Measurements from ENCODE around the gene LHFPL3.

Gene LHFPL3

DNA sequence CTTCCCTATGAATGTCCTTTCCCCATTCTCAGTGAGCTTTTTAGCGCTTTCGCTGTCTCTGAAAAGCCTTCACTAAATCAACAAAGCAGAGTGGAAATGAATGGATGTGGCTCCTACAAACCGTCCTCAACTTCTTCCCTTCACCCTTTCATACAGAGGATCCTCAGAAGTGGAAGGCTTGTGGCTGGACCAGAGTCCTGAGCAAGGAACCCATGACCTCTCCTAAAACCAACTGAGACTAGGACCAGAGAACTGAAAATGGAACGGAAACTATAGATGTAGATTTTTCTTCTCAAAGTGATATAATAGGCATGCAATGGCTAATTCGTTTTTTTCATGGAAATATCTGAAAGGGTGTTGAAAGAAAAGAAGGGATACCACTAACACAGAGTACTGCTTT lies 122.5 kb downstream of the LHFPL3 start:
- TF ChIP-seq, protein P1, sequence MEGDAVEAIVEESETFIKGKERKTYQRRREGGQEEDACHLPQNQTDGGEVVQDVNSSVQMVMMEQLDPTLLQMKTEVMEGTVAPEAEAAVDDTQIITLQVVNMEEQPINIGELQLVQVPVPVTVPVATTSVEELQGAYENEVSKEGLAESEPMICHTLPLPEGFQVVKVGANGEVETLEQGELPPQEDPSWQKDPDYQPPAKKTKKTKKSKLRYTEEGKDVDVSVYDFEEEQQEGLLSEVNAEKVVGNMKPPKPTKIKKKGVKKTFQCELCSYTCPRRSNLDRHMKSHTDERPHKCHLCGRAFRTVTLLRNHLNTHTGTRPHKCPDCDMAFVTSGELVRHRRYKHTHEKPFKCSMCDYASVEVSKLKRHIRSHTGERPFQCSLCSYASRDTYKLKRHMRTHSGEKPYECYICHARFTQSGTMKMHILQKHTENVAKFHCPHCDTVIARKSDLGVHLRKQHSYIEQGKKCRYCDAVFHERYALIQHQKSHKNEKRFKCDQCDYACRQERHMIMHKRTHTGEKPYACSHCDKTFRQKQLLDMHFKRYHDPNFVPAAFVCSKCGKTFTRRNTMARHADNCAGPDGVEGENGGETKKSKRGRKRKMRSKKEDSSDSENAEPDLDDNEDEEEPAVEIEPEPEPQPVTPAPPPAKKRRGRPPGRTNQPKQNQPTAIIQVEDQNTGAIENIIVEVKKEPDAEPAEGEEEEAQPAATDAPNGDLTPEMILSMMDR (IDR thresholded peaks at IDR 0.05; ENCODE audit: unreplicated experiment in 3 of 3), result no peak
- Mint-ChIP-seq H3K4me1 (no peaks in the 10 kb centered on the region), H3K9me3 (no peaks in the 10 kb centered on the region), H3K27ac (no peak overlapping the region), H3K36me3 (ENCODE audit: low read depth) (no peaks in the 10 kb centered on the region), H3K27me3 (ENCODE audit: low read depth) (no peaks in the 10 kb centered on the region), H3K4me3 (no peak overlapping the region)

DNA sequence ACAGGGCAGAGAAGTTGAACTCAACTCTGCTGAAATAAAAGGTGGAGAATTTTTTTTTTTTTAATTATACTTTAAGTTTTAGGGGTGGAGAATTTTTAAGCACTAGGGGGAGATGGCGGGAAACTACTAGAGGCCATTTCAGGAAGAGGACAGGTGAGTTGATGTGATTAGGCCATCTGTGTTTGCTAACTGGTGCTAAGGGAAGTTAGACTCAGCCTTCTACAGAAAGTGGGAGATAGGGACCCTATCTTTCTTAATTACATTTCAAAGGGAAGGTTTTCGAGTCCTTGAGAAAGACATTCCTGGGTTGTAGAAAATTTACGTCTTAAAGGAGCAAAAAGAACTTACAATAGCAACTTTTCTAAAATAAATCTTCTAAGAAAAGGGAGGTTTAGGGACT lies 124.8 kb downstream of the LHFPL3 start:
- Mint-ChIP-seq H3K9me3 (no peaks in the 10 kb centered on the region), H3K4me1 (no peaks in the 10 kb centered on the region), H3K36me3 (ENCODE audit: low read depth) (no peaks in the 10 kb centered on the region), H3K4me3 (no peak overlapping the region), H3K27me3 (ENCODE audit: low read depth) (no peaks in the 10 kb centered on the region), H3K27ac (no peak overlapping the region)
- TF ChIP-seq, protein P1 (IDR thresholded peaks at IDR 0.05; ENCODE audit: unreplicated experiment in 3 of 3), result no peak

DNA sequence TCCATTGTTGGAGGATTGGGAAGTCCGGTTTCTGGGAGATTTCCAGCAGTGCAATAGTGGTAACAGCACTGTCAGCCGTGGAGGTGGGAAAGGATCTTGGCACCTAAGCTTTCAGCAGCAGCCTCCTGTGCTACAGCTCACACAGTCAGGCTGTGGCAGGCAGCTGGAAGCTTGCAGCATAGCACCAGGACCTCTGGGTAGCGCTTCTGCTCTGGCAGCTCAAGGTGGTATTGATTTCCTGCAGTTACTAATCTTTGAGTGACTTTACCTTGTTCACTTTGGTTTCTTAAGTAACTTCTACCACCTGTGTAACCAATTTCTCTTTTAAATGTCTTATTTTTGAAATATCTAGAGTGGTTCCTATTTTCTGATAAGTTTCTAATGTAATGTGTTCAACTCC lies 130.5 kb downstream of the LHFPL3 start:
- Mint-ChIP-seq H3K9me3 (peaks cover 14% of the 10 kb centered on the region), H3K27ac (no peak overlapping the region), H3K36me3 (ENCODE audit: low read depth) (no peaks in the 10 kb centered on the region), H3K27me3 (ENCODE audit: low read depth) (no peaks in the 10 kb centered on the region), H3K4me1 (no peaks in the 10 kb centered on the region), H3K4me3 (no peak overlapping the region)
- TF ChIP-seq, protein P1 (IDR thresholded peaks at IDR 0.05; ENCODE audit: unreplicated experiment in 3 of 3), result no peak

DNA sequence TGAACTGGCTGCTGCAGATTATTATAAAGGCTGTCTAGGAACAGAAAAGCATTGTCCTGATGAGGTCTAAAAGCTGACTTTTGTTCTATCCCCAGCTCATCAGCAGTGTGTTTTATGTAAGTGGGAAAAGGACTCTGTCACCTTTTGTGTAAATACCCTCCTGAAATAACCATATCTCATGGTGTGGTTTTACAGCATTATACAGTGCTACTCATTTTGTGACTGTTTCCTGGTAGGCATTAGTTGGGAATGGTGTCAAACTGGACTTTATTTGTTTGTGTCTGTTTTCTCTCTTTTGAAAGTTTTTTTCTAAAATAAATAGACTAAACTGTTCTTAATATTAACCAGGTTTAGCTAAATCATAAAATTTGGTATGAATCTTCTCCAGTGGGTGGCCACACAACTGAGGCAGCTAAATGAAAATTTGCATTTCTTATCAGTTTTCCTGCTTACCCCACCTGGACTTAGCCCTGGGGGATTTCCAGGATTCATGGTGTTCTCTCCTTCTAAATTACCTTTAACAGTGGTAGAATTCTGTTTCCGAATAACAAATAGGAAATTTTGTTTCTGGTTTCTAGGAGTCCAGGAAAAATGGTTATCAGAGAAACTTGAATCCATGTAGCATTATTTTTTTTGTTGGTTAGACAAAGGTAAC lies 140.9 kb downstream of the LHFPL3 start:
- H3K9me3 Mint-ChIP-seq, result peaks cover 5% of the 10 kb centered on the region
- no peak overlapping the region for H3K27ac Mint-ChIP-seq
- TF ChIP-seq, protein P1 (IDR thresholded peaks at IDR 0.05; ENCODE audit: unreplicated experiment in 3 of 3), result no peak
- H3K4me3 Mint-ChIP-seq, result no peak overlapping the region
- peaks cover 3% of the 10 kb centered on the region for H3K27me3 Mint-ChIP-seq (ENCODE audit: low read depth)
- no peaks in the 10 kb centered on the region for H3K36me3 Mint-ChIP-seq (ENCODE audit: low read depth)
- H3K4me1 Mint-ChIP-seq, result no peaks in the 10 kb centered on the region

DNA sequence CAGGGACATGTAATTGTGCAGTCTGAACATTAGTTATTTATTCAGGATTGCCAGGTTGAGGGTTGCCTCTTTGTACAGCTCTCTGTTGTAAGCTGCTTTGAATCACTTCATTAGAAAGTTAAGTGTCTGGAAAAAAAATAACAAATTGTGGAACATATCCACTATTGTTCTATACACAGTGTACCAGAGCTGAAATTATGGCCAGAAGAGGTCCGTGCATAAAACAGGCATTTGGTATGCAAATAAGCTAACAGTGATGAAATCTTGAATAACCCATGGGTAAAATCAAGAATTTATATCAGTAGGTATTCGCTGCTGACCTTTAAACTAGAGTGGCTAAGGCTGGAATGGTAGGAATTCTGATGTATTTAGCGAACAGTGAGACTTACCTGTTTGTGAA lies 152.1 kb downstream of the LHFPL3 start:
- H3K27me3 Mint-ChIP-seq (ENCODE audit: low read depth), result peaks cover 19% of the 10 kb centered on the region
- H3K4me3 Mint-ChIP-seq, result no peak overlapping the region
- no peaks in the 10 kb centered on the region for H3K9me3 Mint-ChIP-seq
- no peaks in the 10 kb centered on the region for H3K36me3 Mint-ChIP-seq (ENCODE audit: low read depth)
- no peak overlapping the region for H3K27ac Mint-ChIP-seq
- TF ChIP-seq, protein P1 (IDR thresholded peaks at IDR 0.05; ENCODE audit: unreplicated experiment in 3 of 3), result no peak
- H3K4me1 Mint-ChIP-seq, result no peaks in the 10 kb centered on the region

DNA sequence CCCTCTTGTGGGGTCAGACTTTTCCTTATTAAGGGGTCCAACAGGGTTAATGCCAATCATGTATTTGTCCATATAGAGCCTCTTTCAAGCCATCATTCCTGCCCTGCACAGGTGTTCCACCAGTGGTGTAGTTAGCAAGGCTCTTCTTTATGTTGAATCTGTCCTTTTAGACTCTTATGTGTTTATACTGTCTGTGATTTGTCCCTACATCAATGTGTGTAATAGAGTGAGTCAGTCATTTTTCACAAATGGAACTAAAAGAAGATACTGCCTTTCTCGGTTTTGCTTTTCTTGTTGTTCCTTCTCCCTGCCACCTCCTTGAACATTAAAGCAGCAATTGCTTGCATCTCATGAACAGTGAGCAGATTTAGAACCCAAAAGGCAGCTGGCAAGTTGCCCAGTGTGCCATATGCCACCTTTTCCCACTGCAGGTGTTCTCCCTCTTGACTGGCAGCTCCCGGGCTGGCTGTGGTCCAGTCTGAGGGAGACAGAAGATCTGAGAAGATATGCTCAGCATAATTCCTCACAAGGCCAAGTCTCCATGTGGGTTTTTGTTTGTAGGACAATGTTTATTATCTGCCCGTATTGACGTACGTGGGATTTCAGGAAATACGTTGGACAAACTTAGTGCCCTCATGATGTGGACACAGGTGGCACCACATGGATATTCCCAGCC lies 154.1 kb downstream of the LHFPL3 start:
- TF ChIP-seq, protein P1 (IDR thresholded peaks at IDR 0.05; ENCODE audit: unreplicated experiment in 3 of 3), result no peak
- no peaks in the 10 kb centered on the region for H3K9me3 Mint-ChIP-seq
- H3K36me3 Mint-ChIP-seq (ENCODE audit: low read depth), result no peaks in the 10 kb centered on the region
- H3K27ac Mint-ChIP-seq, result no peak overlapping the region
- H3K27me3 Mint-ChIP-seq (ENCODE audit: low read depth), result peaks cover 19% of the 10 kb centered on the region
- no peak overlapping the region for H3K4me3 Mint-ChIP-seq
- no peaks in the 10 kb centered on the region for H3K4me1 Mint-ChIP-seq
